Measurements from ENCODE around the gene TMEM120B. TPM values are rescaled to one million over a fixed set of nuclear protein-coding genes. Genes with fewer than 3 reads are reported as not detected.
A peak's percentile ranks its signal among the peaks of the same experiment; 100 is the strongest.

Gene TMEM120B
- total and polyA plus RNA-seq, 2 of the 13 experiments (the other 11 are each of a cell fraction or from before 2014, with no cell fraction given), result 7.1 to 12.9 TPM

DNA sequence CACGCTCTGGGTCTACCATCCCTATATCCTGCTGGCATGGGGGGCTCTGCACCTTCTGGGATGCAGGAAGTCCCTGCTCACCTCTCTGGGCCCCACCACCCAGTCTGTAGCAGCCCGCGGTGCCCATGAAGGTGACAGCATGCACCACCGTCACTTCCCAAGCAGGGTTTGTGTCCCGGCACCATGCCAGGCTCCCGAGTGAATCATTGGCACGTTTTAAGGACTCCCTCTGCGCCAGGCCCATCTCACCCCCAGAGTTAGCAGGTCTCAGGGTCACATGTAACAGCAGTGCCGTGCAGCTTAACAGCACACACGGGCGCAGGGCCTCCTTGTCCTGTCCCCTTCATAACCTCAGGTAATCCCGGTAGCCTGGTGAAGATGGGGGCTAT lies 111.2 kb downstream of the TMEM120B start:
- no peak overlapping the region for H2AFZ ChIP-seq (ENCODE audit: low read length)
- no peak for DNase-seq (ENCODE audit: low spot score)
- CTCF ChIA-PET (ENCODE audit: low intra/inter-chr PET ratio, low total read pairs), result interaction anchor here (1.2 kb wide), 1 partner anchor 65 kb away, joined by 6 read pairs; the partner anchor contains the start of gene PSMD9
- H3K4me2 ChIP-seq (ENCODE audit: low read depth, low read length), result no peak overlapping the region
- no peak for FAIRE-seq
- BruUV-seq (replicated peaks), result no TSS peak
- no peak overlapping the region for H3K9ac ChIP-seq (ENCODE audit: insufficient read depth, low read depth, low read length)
- H3K27ac ChIP-seq (ENCODE audit: extremely low read length, insufficient read depth, low read length), result no peak overlapping the region
- H4K20me1 ChIP-seq (ENCODE audit: insufficient read depth, low read length), result no peaks in the 10 kb centered on the region
- intact Hi-C loops (cut with micrococcal nuclease; ENCODE audit: unreplicated experiment) (no loop called here), in situ Hi-C loops (cut with HindIII; ENCODE audit: extremely low pct_ligation_motif_present, low pct_unique_long_range_greater_than_20kb) (no loop called here)
- WGBS (ENCODE audit: low lambda C conversion rate), result no CpG with 5 or more reads among the region's 12 CpGs
- peaks cover 26 to 47% of the 10 kb centered on the region in 2 experiments for H3K36me3 ChIP-seq (replicated peaks in 1 of 2; ENCODE audit: control insufficient read depth in 1 of 2, insufficient read depth in 2 of 2, low read length in 2 of 2)
- H3K4me1 ChIP-seq (ENCODE audit: insufficient read depth, low read length), result no peaks in the 10 kb centered on the region
- H3K9me3 ChIP-seq (ENCODE audit: low read length), result no peaks in the 10 kb centered on the region
- ATAC-seq, result no peak
- H3K4me3 ChIP-seq (replicated peaks in 1 of 3; ENCODE audit: insufficient read depth in 1 of 3, low read depth in 2 of 3, low read length in 3 of 3), result no peak overlapping the region
- no peaks in the 10 kb centered on the region for H3K27me3 ChIP-seq (ENCODE audit: control insufficient read depth in 1 of 2, insufficient read depth in 2 of 2, low read length in 2 of 2)
- H3K79me2 ChIP-seq (ENCODE audit: insufficient read depth, low read length), result no peaks in the 10 kb centered on the region
- TF ChIP-seq AGO2 (optimal IDR thresholded peaks at IDR 0.05; ENCODE audit: low read depth, low read length), result peak; percentile 42
- no peak for TF ChIP-seq ZNF530 (CRISPR knock-in tag; IDR thresholded peaks at IDR 0.05; ENCODE audit: low read depth)
- no peak for TF ChIP-seq ZFY (CRISPR knock-in tag; IDR thresholded peaks at IDR 0.05)
- TF ChIP-seq RBM22 (optimal IDR thresholded peaks at IDR 0.05; ENCODE audit: low read length), result peak; percentile 9
- POLR2A ChIA-PET, result no interaction called here

DNA sequence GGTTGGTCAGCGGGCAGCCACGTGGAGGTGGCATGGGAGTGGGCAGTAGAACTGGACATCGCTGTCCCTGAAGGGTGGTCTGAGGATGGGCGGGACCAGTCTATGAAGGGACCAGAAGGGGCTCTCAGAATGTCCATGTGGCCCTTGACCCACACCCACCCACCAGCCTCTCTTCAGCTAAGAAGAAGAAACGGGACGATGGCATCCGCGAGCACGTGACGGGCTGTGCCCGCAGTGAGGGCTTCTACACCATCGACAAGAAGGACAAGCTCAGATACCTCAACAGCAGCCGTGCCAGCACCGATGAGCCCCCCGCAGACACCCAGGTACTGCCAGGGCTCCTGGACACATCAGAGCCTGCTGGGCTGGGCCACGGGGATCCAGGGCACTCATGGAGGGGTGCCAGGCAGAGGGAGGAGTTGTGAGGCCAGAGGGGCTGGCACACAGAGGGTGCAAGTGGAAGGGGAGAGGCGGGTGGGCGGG lies 112.5 kb downstream of the TMEM120B start:
- no TSS peak for BruUV-seq (replicated peaks)
- intact Hi-C loops (cut with micrococcal nuclease; ENCODE audit: unreplicated experiment), result no loop called here
- no peak overlapping the region for H2AFZ ChIP-seq (ENCODE audit: low read length)
- peaks cover 22 to 46% of the 10 kb centered on the region in 2 experiments for H3K36me3 ChIP-seq (replicated peaks in 1 of 2; ENCODE audit: control insufficient read depth in 1 of 2, insufficient read depth in 2 of 2, low read length in 2 of 2)
- FAIRE-seq (no peak), DNase-seq (ENCODE audit: low spot score) (no peak), ATAC-seq (no peak)
- ChIA-PET CTCF (ENCODE audit: low intra/inter-chr PET ratio, low total read pairs) (no interaction called here), POLR2A (interaction anchor here (1.1 kb wide), 1 partner anchor 13 kb away, joined by 3 read pairs; no protein-coding TSS in a partner anchor)
- H3K27me3 ChIP-seq (ENCODE audit: control insufficient read depth in 1 of 2, insufficient read depth in 2 of 2, low read length in 2 of 2), result no peaks in the 10 kb centered on the region
- H3K4me2 ChIP-seq (ENCODE audit: low read depth, low read length), result no peak overlapping the region
- no peaks in the 10 kb centered on the region for H3K4me1 ChIP-seq (ENCODE audit: insufficient read depth, low read length)
- H3K9ac ChIP-seq (ENCODE audit: insufficient read depth, low read depth, low read length), result no peak overlapping the region
- H3K27ac ChIP-seq (ENCODE audit: extremely low read length, insufficient read depth, low read length), result no peak overlapping the region
- no peak overlapping the region for H3K4me3 ChIP-seq (replicated peaks in 1 of 3; ENCODE audit: insufficient read depth in 1 of 3, low read depth in 2 of 3, low read length in 3 of 3)
- TF ChIP-seq AGO2 (optimal IDR thresholded peaks at IDR 0.05; ENCODE audit: low read depth, low read length) (peak; percentile 94), ZBTB1 (CRISPR knock-in tag; IDR thresholded peaks at IDR 0.05; ENCODE audit: borderline replicate concordance) (no peak), POLR2G (IDR thresholded peaks at IDR 0.05; ENCODE audit: low read depth, low read length) (peak; percentile 54; the same call in 1 of the 2 replicates), RBFOX2 (IDR thresholded peaks at IDR 0.05; ENCODE audit: low read depth, low read length) (0 out of 2 replicates have a peak, but pooled peaks have one; percentile 21), AGO1 (IDR thresholded peaks at IDR 0.05; ENCODE audit: low read depth, low read length, poor library complexity, severe bottlenecking) (peak; percentile 55), ZNF232 (CRISPR knock-in tag; IDR thresholded peaks at IDR 0.05; ENCODE audit: borderline replicate concordance) (no peak), ELF1 (CRISPR knock-in tag; IDR thresholded peaks at IDR 0.05) (no peak), RBM22 (optimal IDR thresholded peaks at IDR 0.05; ENCODE audit: low read length) (peak; percentile 78), ZSCAN21 (CRISPR knock-in tag; IDR thresholded peaks at IDR 0.05; ENCODE audit: borderline replicate concordance) (no peak), GTF3A (CRISPR knock-in tag; conservative IDR thresholded peaks at IDR 0.05) (no peak)
- TF ChIP-seq, protein P1, sequence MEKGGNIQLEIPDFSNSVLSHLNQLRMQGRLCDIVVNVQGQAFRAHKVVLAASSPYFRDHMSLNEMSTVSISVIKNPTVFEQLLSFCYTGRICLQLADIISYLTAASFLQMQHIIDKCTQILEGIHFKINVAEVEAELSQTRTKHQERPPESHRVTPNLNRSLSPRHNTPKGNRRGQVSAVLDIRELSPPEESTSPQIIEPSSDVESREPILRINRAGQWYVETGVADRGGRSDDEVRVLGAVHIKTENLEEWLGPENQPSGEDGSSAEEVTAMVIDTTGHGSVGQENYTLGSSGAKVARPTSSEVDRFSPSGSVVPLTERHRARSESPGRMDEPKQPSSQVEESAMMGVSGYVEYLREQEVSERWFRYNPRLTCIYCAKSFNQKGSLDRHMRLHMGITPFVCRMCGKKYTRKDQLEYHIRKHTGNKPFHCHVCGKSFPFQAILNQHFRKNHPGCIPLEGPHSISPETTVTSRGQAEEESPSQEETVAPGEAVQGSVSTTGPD (CRISPR knock-in tag; IDR thresholded peaks at IDR 0.05), result no peak
- WGBS (ENCODE audit: low lambda C conversion rate), result 96% methylated on average over 15 of the region's 18 CpGs
- no peaks in the 10 kb centered on the region for H3K9me3 ChIP-seq (ENCODE audit: low read length)
- no peaks in the 10 kb centered on the region for H4K20me1 ChIP-seq (ENCODE audit: insufficient read depth, low read length)
- in situ Hi-C loops (cut with HindIII; ENCODE audit: extremely low pct_ligation_motif_present, low pct_unique_long_range_greater_than_20kb), result no loop called here
- no peaks in the 10 kb centered on the region for H3K79me2 ChIP-seq (ENCODE audit: insufficient read depth, low read length)
